ENCODE results near the gene SYNM.

Gene SYNM

DNA sequence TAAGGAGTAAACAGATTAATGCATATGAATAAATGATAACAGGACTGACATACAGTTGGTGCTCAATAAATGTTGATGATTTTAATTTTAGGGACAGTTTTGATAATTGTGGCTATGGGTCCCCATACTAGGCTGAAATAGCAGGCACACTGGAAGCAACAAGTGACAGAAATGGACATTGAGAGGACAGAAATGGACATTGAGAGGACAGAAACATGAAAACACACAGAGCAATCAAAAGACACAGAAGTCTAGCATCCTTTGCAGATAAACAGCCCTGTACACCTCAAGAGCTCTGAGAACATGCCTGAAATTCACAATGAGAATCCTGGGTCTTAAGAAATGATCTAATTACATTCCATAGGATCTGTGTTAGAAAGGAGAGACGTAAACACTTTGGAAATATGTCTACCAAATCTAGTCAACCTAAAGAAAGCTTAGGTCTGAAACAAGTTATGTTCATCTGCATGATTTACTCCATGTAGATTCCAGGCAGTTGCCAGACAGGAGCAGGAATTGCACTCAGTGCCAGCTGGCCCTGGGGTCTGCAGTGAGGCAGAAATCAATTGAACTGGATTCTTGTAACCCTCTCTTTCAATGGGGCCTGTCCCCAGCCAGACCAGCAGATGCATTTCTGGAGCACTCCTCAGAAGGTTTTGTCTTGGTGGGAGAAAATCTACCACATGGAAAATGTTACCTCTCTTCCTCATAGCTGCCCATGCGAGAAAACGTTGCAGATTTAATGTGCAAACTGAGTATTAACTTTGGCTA, 60.3 kb downstream of the SYNM start (continued):
- TF ChIP-seq, protein P1, sequence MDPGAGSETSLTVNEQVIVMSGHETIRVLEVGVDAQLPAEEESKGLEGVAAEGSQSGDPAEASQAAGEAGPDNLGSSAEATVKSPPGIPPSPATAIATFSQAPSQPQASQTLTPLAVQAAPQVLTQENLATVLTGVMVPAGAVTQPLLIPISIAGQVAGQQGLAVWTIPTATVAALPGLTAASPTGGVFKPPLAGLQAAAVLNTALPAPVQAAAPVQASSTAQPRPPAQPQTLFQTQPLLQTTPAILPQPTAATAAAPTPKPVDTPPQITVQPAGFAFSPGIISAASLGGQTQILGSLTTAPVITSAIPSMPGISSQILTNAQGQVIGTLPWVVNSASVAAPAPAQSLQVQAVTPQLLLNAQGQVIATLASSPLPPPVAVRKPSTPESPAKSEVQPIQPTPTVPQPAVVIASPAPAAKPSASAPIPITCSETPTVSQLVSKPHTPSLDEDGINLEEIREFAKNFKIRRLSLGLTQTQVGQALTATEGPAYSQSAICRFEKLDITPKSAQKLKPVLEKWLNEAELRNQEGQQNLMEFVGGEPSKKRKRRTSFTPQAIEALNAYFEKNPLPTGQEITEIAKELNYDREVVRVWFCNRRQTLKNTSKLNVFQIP (CRISPR knock-in tag; IDR thresholded peaks at IDR 0.05; ENCODE audit: borderline replicate concordance, low read depth), result no peak

DNA sequence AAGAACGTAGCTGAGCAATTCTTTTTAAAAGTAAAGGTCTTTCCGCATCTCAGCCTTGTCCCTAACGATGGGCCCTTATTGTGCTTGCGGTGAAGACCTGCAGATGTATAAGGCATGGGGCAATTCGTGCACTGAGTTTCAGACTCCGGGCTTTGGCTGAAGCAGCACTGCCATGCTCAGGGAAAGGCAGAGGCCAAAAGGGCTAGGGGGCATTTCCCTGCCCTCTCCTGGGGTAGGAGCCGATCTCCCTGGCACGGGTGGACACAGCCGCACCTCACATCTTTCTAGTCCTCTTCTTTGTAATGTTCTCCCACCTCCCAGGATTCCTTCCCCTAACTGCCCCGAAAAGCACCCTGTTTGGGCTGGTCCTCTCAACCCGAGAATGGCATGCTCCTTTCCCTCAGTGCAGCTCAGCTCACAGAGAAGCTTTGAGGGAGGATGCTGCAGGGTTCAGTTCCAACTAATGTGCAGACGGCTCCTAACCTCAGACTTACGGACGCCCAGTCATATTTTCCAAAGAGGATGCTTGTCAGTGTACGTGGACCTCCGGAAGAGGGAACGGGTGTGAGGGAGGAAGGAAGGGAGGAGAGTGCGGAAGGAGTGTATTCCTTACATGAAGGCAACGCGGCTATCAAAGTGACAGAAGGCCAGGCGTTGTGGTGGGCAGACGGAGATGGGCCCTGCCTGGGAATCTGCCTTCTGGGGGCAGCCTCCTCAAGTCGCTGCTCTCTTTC, 61.2 kb downstream of the SYNM start:
- no peak for ATAC-seq
- TF ChIP-seq ESRRG (CRISPR knock-in tag; IDR thresholded peaks at IDR 0.05) (no peak), PPARA (CRISPR knock-in tag; IDR thresholded peaks at IDR 0.05; ENCODE audit: borderline replicate concordance) (no peak), RARB (CRISPR knock-in tag; IDR thresholded peaks at IDR 0.05) (no peak), SNAI2 (CRISPR knock-in tag; IDR thresholded peaks at IDR 0.05) (no peak)
- TF ChIP-seq, protein P1 (CRISPR knock-in tag; IDR thresholded peaks at IDR 0.05; ENCODE audit: borderline replicate concordance, low read depth), result no peak

DNA sequence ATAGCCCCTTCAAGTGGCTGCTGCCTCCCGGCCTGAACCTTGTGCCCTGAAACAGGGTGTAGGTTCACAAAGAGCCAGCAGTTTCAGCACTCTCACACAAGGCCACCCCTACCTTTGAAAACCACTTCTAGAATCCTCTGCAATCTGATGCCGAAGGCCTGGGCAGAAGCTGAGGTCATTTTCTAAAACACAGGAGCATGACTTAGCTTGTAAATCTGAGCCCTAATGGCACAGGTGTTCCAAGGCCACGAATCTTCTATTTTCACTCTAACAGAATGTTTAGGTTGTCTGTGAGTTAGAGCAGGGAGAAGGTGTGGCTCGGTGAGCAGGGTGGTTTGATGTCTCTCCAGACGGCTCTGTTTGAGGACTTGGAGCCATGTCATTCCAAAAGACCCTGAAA, 62.3 kb downstream of the SYNM start:
- TF ChIP-seq ESRRG (CRISPR knock-in tag; IDR thresholded peaks at IDR 0.05), result no peak
- no peak for TF ChIP-seq ZNF8 (CRISPR knock-in tag; IDR thresholded peaks at IDR 0.05)
- no peak for TF ChIP-seq ZFP30 (CRISPR knock-in tag; IDR thresholded peaks at IDR 0.05)
- TF ChIP-seq BACH2 (CRISPR knock-in tag; IDR thresholded peaks at IDR 0.05; ENCODE audit: borderline replicate concordance), result no peak
- TF ChIP-seq, protein P1 (CRISPR knock-in tag; IDR thresholded peaks at IDR 0.05; ENCODE audit: borderline replicate concordance, low read depth), result no peak
- no peak for TF ChIP-seq ZNF70 (CRISPR knock-in tag; IDR thresholded peaks at IDR 0.05)
- no peak for TF ChIP-seq OSR1 (CRISPR knock-in tag; IDR thresholded peaks at IDR 0.05)
- no peak for TF ChIP-seq ZFP3 (CRISPR knock-in tag; IDR thresholded peaks at IDR 0.05)
- no peak for ATAC-seq

DNA sequence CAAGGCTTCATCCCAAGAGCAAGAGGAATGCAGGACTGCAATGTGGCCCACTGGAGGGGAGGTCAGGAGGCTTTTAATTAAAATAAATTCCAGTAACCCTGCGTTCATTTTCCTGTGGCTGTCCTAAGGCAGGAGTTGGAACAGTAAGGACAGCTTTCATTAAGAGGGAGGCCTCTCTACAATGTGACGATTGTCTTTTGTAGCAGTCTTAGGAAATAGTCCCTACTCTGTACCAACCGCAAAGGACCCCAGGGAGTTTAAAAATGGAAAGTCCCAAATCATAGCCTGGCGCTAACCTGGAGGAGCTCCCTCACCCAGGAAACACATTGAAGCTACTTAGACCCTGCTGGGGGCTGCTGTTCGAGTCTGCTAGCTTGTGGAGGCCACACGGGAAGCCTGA, 62.8 kb downstream of the SYNM start:
- ATAC-seq, result no peak

DNA sequence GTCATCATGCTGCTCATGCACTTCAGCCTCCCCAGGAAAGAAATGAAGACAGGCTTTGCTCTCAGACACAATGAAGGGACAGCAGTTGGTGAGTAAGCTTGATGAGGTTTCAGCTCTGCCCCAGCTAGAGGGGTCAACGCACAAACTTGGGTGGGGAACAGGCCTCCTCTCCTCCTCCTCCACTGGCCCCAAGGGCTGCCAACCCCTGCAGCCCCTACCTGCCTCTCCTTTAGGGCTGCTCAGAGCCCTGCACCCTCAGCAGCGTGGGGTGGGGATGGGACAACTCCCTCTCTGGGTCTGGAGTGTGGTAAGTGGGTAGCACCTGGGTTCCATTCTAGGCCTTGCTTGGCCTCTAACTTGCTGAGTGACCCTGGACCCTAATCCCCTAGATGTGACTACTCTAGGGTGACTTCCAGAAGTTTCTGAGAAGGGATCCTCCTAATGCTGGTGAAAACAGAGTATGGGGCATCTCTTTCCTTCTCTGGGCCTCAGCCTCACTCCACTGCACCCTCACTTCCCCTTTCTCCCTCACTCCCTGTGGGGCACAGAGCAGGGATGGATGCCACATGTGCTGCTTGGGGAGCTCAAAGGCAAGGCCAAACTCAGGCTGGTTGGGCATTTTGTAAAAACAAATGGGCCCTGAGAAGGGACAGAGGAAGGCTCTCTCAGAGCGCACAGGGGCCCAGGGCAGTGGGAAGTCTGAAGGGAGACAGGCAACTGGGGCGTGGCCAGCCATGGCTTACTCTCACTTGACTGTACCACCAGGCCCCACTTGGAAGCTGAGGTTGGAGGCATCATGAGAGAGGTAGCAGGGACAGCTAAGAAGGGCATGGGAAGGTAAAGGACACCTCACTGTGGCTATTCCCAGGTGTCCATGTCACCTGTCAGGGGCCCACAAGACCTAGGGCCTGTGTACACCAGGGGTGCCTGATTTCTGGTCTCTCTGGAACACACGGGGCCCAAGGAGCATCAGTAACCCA, 64.0 kb downstream of the SYNM start:
- no peak; the same call in 2 of the 3 replicates for ATAC-seq
- TF ChIP-seq ARNTL (CRISPR knock-in tag; IDR thresholded peaks at IDR 0.05; ENCODE audit: borderline replicate concordance, low read depth) (no peak), TCF4 (CRISPR knock-in tag; IDR thresholded peaks at IDR 0.05; ENCODE audit: borderline replicate concordance) (no peak), ZNF565 (CRISPR knock-in tag; conservative IDR thresholded peaks at IDR 0.05; ENCODE audit: low read depth) (no peak), BACH2 (CRISPR knock-in tag; IDR thresholded peaks at IDR 0.05; ENCODE audit: borderline replicate concordance) (no peak), TOX (CRISPR knock-in tag; IDR thresholded peaks at IDR 0.05; ENCODE audit: borderline replicate concordance) (no peak)
- TF ChIP-seq, protein P2, sequence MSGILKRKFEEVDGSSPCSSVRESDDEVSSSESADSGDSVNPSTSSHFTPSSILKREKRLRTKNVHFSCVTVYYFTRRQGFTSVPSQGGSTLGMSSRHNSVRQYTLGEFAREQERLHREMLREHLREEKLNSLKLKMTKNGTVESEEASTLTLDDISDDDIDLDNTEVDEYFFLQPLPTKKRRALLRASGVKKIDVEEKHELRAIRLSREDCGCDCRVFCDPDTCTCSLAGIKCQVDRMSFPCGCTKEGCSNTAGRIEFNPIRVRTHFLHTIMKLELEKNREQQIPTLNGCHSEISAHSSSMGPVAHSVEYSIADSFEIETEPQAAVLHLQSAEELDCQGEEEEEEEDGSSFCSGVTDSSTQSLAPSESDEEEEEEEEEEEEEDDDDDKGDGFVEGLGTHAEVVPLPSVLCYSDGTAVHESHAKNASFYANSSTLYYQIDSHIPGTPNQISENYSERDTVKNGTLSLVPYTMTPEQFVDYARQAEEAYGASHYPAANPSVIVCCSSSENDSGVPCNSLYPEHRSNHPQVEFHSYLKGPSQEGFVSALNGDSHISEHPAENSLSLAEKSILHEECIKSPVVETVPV (CRISPR knock-in tag; IDR thresholded peaks at IDR 0.05), result no peak

More for the DNA sequence above, 62.8 kb downstream of the SYNM start:
- TF ChIP-seq ZFP30 (CRISPR knock-in tag; IDR thresholded peaks at IDR 0.05), result no peak
- TF ChIP-seq BACH2 (CRISPR knock-in tag; IDR thresholded peaks at IDR 0.05; ENCODE audit: borderline replicate concordance), result no peak
- TF ChIP-seq SNAI2 (CRISPR knock-in tag; IDR thresholded peaks at IDR 0.05), result no peak
- no peak for TF ChIP-seq ZNF70 (CRISPR knock-in tag; IDR thresholded peaks at IDR 0.05)
- no peak for TF ChIP-seq ZNF8 (CRISPR knock-in tag; IDR thresholded peaks at IDR 0.05)
- TF ChIP-seq ISL1 (CRISPR knock-in tag; IDR thresholded peaks at IDR 0.05), result no peak
- no peak for TF ChIP-seq CSDC2 (CRISPR knock-in tag; IDR thresholded peaks at IDR 0.05)
- TF ChIP-seq, protein P2 (CRISPR knock-in tag; IDR thresholded peaks at IDR 0.05), result no peak
- no peak for TF ChIP-seq GLIS3 (CRISPR knock-in tag; IDR thresholded peaks at IDR 0.05)
- no peak for TF ChIP-seq ARNTL (CRISPR knock-in tag; IDR thresholded peaks at IDR 0.05; ENCODE audit: borderline replicate concordance, low read depth)

Measured in SK-N-SH treated with all-trans-retinoic acid at 6 μM for 48 hours (cell line).